Progenitor cell of endocrine pancreas (in vitro differentiated cells): ENCODE measurements around the gene SDF4. TPM values are rescaled to one million over a fixed set of nuclear protein-coding genes. Genes with fewer than 3 reads are reported as not detected.

Experiments used
- DNase-seq: peaks from one replicate; pipeline ENCODE4 v3.0.0; 2021; ENCODE audit warnings: low spot score; ENCODE audit not compliant: unreplicated experiment
- H3K27ac Mint-ChIP-seq: 2 replicates; pipeline ENCODE4 v1.8.0; 2021; ENCODE audit warnings: mild to moderate bottlenecking, moderate library complexity, mixed read lengths
- H3K27me3 Mint-ChIP-seq: 2 replicates; pipeline ENCODE4 v1.8.0; 2021; ENCODE audit warnings: mixed read lengths
- H3K36me3 Mint-ChIP-seq: 2 replicates; pipeline ENCODE4 v1.8.0; 2022; ENCODE audit warnings: mixed read lengths; ENCODE audit not compliant: insufficient read depth
- H3K4me1 Mint-ChIP-seq: 2 replicates; pipeline ENCODE4 v1.8.0; 2021; ENCODE audit warnings: low read depth, mixed read lengths
- H3K4me3 Mint-ChIP-seq: 2 replicates; pipeline ENCODE4 v1.8.0; 2021; ENCODE audit warnings: low read depth, mild to moderate bottlenecking, moderate library complexity, mixed read lengths
- H3K9me3 Mint-ChIP-seq: 2 replicates; pipeline ENCODE4 v1.8.0; 2021; ENCODE audit warnings: low read depth, mixed read lengths
- total RNA-seq: library from RNA; stranded (reverse); gene quantifications from 2 replicates; pipeline ENCODE4 v1.2.1, GENCODE V29; 2021
- TF ChIP-seq, protein P1 (sequence below): fragments of 200-600 bp; sonication (generic); IDR thresholded peaks from one replicate; pipeline ENCODE4 v1.5.0; 2021; ENCODE audit warnings: antibody characterized with exemption, mild to moderate bottlenecking; ENCODE audit not compliant: unreplicated experiment

The SDF4 gene
- total RNA-seq, 1 donor from 2014 or later = 107 TPM

DNA sequence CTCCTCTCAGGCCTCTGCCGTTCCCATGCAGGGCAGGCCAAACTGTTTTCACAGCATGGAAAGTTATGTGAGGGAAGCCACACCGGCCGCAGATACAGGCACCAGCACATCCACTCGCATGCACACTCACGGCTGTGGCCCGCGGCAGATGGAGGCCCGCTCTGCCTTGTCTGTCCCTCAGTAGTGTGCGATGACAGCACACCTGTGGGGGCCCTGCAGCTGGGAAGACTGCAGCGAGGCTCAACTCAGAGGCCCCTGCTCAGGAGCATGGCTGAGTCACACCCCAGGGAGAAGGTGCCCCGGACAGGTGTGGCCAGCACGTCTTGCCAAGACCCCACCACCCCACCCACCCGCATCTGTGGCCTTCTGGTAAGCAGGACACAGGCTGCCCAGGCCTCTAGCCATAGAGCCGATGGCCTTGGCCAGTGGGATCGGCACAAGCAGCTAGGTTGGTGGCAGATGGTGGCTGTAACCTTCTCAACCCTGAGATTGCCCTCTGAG, 43.2 kb upstream of the SDF4 start:
- no peak for DNase-seq
- Mint-ChIP-seq H3K4me1 (peaks cover 24% of the 10 kb centered on the region), H3K27me3 (no peaks in the 10 kb centered on the region), H3K36me3 (peaks cover 5% of the 10 kb centered on the region), H3K4me3 (peak overlapping the region; percentile 71), H3K9me3 (no peaks in the 10 kb centered on the region), H3K27ac (no peak overlapping the region)
- TF ChIP-seq, protein P1, sequence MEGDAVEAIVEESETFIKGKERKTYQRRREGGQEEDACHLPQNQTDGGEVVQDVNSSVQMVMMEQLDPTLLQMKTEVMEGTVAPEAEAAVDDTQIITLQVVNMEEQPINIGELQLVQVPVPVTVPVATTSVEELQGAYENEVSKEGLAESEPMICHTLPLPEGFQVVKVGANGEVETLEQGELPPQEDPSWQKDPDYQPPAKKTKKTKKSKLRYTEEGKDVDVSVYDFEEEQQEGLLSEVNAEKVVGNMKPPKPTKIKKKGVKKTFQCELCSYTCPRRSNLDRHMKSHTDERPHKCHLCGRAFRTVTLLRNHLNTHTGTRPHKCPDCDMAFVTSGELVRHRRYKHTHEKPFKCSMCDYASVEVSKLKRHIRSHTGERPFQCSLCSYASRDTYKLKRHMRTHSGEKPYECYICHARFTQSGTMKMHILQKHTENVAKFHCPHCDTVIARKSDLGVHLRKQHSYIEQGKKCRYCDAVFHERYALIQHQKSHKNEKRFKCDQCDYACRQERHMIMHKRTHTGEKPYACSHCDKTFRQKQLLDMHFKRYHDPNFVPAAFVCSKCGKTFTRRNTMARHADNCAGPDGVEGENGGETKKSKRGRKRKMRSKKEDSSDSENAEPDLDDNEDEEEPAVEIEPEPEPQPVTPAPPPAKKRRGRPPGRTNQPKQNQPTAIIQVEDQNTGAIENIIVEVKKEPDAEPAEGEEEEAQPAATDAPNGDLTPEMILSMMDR = no peak

DNA sequence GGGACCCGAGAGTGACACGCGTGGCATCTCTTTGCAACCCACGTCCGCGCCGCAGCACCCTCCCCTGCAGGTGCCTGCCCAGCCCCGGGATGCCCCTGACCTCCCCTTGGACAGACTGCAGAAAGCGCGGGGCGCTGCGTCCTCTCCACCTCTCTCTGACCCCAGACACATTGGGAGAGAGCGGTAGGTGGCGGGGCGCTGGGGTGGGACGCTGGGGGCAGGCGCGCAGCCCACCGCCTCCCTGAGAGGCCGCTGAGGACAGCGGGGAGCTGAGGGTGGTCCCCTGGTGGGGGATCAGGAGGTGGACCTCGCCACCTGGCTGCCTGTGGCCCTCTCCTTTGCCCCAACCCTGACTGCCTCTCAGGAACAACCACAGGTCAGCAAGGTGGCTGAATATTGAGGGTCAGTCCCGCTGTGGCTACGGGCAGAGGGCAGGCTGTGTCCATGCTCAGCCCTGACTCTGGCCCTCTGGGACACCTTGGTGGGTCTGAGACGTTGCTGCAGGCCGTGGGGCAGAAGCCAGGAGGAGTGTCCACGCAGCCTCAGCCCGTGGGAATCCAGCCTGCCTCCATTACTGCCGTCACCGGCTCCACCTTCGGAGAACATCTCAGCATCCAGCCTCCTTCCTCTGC, 42.6 kb upstream of the SDF4 start:
- TF ChIP-seq, protein P1 = no peak
- Mint-ChIP-seq H3K4me3 (peak overlapping the region; percentile 71), H3K27ac (no peak overlapping the region), H3K4me1 (peaks cover 24% of the 10 kb centered on the region), H3K27me3 (no peaks in the 10 kb centered on the region), H3K9me3 (no peaks in the 10 kb centered on the region), H3K36me3 (peaks cover 5% of the 10 kb centered on the region)
- DNase-seq = no peak

DNA sequence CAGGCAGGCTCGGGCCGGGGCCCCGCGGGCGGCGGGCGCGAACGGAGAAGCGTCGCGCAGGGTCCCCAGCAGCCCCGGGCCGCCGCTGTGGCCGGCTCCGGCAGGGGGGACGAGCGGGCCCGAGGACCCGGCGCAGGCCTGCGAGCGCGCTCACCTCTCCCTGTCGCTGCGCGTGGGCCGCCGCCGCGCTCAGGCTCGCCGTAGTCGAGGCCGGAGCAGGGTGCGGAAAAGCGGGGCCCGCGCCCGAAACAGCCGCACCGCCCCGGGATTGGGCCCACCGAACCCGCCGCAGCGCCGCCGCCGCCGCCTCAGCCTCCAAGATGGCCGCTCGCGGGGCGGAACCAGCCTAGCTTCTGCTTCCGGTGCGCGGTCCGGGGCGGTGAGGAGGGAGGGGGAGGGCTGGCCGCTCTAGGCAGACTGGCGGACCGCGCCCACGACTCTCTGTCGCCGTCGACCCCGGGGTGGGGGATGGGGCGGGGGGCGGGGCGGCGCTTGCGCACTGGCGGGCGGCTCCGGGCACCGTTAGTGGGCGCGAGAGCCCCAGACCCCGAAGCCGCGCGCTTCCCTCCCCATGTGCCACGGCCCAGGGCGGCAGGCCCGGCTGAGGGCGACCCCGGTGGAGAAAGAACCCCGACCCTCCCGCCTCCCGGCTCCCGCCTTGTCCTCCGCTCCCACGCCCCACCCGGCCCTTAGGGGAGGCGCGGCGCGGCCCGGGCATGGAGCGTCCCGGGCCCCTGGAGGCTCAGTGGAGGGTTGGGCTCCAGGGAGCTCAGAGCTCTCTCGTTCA, 41.9 kb upstream of the SDF4 start, which contains the start of gene UBE2J2:
TSS of gene UBE2J2 (minus strand) at position 343 of the 787 bp plus-strand sequence. CDS start 5,862 bp downstream, outside the sequence.
- Mint-ChIP-seq H3K27ac (peak within 1 kb of the TSS; percentile 89), H3K27me3 (no peaks in the 10 kb centered on the region), H3K4me3 (peak within 1 kb of the TSS; percentile 91), H3K36me3 (peaks cover 5% of the 10 kb centered on the region), H3K4me1 (peaks cover 24% of the 10 kb centered on the region), H3K9me3 (no peaks in the 10 kb centered on the region)
- TF ChIP-seq, protein P1 = no peak
- DNase-seq = peak; percentile 91

DNA sequence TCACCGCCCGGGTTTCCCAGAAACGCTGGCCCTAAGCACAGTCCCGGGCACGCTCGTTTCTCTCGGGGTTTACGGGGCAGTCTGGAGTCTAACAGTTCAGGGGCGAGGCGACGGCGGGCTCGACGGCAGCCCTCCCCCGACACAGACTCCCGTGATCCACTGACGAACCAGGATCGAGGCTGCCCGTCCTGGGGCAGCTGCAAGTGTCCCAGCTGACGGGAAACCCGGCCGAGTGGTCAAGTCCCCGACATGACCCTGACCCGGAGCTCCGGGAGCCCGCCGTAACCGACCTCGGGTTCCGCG, 41.4 kb upstream of the SDF4 start:
- Mint-ChIP-seq H3K4me3 (peak overlapping the region; percentile 91), H3K27ac (peak overlapping the region; percentile 89), H3K4me1 (peaks cover 24% of the 10 kb centered on the region), H3K36me3 (peaks cover 5% of the 10 kb centered on the region), H3K9me3 (no peaks in the 10 kb centered on the region), H3K27me3 (no peaks in the 10 kb centered on the region)
- no peak for DNase-seq
- TF ChIP-seq, protein P1 = no peak

DNA sequence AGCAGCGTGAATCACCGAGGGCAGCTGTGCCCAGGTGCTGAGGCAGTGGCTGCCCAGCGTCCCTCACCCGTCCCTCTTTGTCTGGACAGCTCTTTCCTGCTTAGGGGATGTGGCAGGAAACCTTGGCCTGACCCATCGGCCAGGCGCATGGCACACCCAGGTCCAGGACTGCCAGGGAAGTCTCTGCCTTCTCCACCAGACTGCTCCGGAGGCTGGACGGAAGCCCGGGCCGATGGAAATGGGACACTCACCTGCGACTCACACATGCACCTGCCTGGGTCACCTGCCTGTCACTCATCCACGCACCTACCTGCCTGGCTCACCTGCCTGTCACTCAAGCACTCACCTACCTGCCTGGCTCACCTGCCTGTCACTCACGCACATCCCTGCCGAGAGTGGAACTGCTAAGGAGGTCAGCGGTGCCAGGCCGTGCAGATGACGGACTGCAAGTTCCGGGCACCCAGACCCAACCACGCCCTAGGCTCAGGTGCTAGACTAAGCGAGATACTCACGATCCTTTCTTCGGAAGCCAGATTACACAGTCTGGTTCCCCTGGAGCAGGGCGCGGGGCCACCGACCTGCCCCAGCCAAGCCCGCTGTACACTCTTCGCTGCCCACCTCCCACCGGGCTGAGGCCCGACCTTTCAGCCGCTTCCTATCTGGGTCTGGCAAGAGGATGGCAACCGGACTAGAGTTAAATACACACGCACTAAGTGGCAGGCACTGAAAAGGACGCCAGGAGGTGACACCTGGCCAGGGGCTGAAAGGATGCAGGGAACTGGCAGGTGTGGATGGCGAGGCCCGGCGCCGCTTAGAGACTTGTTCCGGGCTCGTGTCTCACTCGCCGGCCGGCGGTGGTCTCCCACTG, 40.8 kb upstream of the SDF4 start:
- DNase-seq = no peak
- peaks cover 5% of the 10 kb centered on the region for H3K36me3 Mint-ChIP-seq
- TF ChIP-seq, protein P1 = no peak
- H3K4me3 Mint-ChIP-seq = peak overlapping the region; percentile 91
- no peaks in the 10 kb centered on the region for H3K27me3 Mint-ChIP-seq
- peak overlapping the region; percentile 89 for H3K27ac Mint-ChIP-seq
- H3K4me1 Mint-ChIP-seq = peaks cover 24% of the 10 kb centered on the region
- no peaks in the 10 kb centered on the region for H3K9me3 Mint-ChIP-seq
